Right lobe of liver (tissue), 4 donors: ENCODE data around the gene KLK15.

ENCODE experiments used
- CTCF ChIP-seq, 4 donors: fragments of 200-600 bp in 3 of 4; fragments of 450-650 bp in 1 of 4; IDR thresholded peaks; one replicate each; pipeline versions ENCODE4 v1.5.1 to v1.8.0; 2016 to 2022; ENCODE audit warnings: antibody characterized with exemption in 4 of 4, mild to moderate bottlenecking in 2 of 4
- POLR2A ChIP-seq: fragments of 450-650 bp; IDR thresholded peaks from one replicate; pipeline ENCODE4 v1.6.1; 2017; ENCODE audit warnings: antibody characterized with exemption, mild to moderate bottlenecking
- donor health status: DM: no; HTN: no; CAD: no.
- donor health status: DM: no; HTN: no; CAD: no.
- donor health status: DM: no; HTN: yes; CAD: no.

- TF ChIP-seq CTCF (IDR thresholded peaks at IDR 0.05), result no peak
- TF ChIP-seq POLR2A, result no peak
Measured at GRCh38 chr19:50851620-50852019, 18.2 kb upstream of the KLK15 start.
